ENCODE data around the gene SGSM2.

The SGSM2 gene

GRCh38 chr17:2295575-2295974 is 41.7 kb upstream of the SGSM2 start:
- H3K9me2 ChIP-seq (replicated peaks; ENCODE audit: insufficient read depth, low read length): no peaks in the 10 kb centered on the region
- H3K4me3 ChIP-seq (ENCODE audit: insufficient read depth, low read length, poor library complexity, severe bottlenecking): no peak overlapping the region
- no peak overlapping the region for H3K27ac ChIP-seq (ENCODE audit: low read depth, low read length)
- H2AFZ ChIP-seq (ENCODE audit: low read depth, low read length, severe bottlenecking): no peak overlapping the region
- H3K9me3 ChIP-seq (ENCODE audit: insufficient read depth, low read length): no peaks in the 10 kb centered on the region
- H3K27me3 ChIP-seq (ENCODE audit: low read length): no peaks in the 10 kb centered on the region
- no peak overlapping the region for H3K4me2 ChIP-seq (ENCODE audit: low read depth, low read length, poor library complexity, severe bottlenecking)
- no peaks in the 10 kb centered on the region for H4K20me1 ChIP-seq (ENCODE audit: low read depth, low read length)
- H3K9ac ChIP-seq (ENCODE audit: low read length): no peak overlapping the region
- peaks cover 6% of the 10 kb centered on the region; the same call in 1 of the 2 replicates for H3K79me2 ChIP-seq (ENCODE audit: insufficient read depth, low read length)
- peaks cover 2% of the 10 kb centered on the region; the same call in 1 of the 2 replicates for H3F3A ChIP-seq (ENCODE audit: insufficient read depth)
- peaks cover under 1% of the 10 kb centered on the region; the same call in 1 of the 2 replicates for H3K36me3 ChIP-seq (ENCODE audit: low read length)
- TF ChIP-seq, protein P1, sequence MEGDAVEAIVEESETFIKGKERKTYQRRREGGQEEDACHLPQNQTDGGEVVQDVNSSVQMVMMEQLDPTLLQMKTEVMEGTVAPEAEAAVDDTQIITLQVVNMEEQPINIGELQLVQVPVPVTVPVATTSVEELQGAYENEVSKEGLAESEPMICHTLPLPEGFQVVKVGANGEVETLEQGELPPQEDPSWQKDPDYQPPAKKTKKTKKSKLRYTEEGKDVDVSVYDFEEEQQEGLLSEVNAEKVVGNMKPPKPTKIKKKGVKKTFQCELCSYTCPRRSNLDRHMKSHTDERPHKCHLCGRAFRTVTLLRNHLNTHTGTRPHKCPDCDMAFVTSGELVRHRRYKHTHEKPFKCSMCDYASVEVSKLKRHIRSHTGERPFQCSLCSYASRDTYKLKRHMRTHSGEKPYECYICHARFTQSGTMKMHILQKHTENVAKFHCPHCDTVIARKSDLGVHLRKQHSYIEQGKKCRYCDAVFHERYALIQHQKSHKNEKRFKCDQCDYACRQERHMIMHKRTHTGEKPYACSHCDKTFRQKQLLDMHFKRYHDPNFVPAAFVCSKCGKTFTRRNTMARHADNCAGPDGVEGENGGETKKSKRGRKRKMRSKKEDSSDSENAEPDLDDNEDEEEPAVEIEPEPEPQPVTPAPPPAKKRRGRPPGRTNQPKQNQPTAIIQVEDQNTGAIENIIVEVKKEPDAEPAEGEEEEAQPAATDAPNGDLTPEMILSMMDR (IDR thresholded peaks at IDR 0.05; ENCODE audit: insufficient read depth, low read length, poor library complexity, severe bottlenecking): no peak
- TF ChIP-seq EZH2phosphoT487 (conservative IDR thresholded peaks at IDR 0.05; ENCODE audit: low read length): no peak

DNA sequence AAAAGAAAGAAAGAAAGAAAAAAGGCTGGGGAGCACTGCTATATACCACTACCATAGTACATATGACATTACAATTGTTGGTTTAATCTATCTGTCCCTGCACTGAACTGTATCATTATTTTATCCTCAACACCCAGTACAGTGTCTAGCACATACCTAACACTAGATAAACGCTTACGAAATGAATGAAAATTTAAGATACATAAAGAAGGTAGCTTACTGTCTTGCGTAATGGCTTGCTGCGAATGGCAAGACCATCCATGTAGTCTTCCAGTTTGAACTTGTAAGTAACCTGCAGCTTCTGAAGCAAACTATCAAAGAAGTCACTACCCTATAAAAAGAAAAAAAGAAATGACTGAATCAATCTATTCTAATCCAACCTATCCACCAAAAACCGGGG is 40.3 kb upstream of the SGSM2 start:
- Histone ChIP-seq H3K9ac (ENCODE audit: low read length) (no peak overlapping the region), H3F3A (ENCODE audit: insufficient read depth) (no peaks in the 10 kb centered on the region), H4K20me1 (ENCODE audit: low read depth, low read length) (no peaks in the 10 kb centered on the region), H3K27ac (ENCODE audit: low read depth, low read length) (no peak overlapping the region), H2AFZ (ENCODE audit: low read depth, low read length, severe bottlenecking) (no peak overlapping the region), H3K4me2 (ENCODE audit: low read depth, low read length, poor library complexity, severe bottlenecking) (no peak overlapping the region), H3K36me3 (ENCODE audit: low read length) (no peaks in the 10 kb centered on the region), H3K27me3 (ENCODE audit: low read length) (no peaks in the 10 kb centered on the region), H3K9me2 (replicated peaks; ENCODE audit: insufficient read depth, low read length) (no peaks in the 10 kb centered on the region), H3K79me2 (ENCODE audit: insufficient read depth, low read length) (peaks cover 20% of the 10 kb centered on the region; the same call in 1 of the 2 replicates), H3K4me3 (ENCODE audit: insufficient read depth, low read length, poor library complexity, severe bottlenecking) (no peak overlapping the region), H3K9me3 (ENCODE audit: insufficient read depth, low read length) (no peaks in the 10 kb centered on the region)
- TF ChIP-seq EZH2phosphoT487 (conservative IDR thresholded peaks at IDR 0.05; ENCODE audit: low read length): no peak
- TF ChIP-seq, protein P1 (IDR thresholded peaks at IDR 0.05; ENCODE audit: insufficient read depth, low read length, poor library complexity, severe bottlenecking): no peak

DNA sequence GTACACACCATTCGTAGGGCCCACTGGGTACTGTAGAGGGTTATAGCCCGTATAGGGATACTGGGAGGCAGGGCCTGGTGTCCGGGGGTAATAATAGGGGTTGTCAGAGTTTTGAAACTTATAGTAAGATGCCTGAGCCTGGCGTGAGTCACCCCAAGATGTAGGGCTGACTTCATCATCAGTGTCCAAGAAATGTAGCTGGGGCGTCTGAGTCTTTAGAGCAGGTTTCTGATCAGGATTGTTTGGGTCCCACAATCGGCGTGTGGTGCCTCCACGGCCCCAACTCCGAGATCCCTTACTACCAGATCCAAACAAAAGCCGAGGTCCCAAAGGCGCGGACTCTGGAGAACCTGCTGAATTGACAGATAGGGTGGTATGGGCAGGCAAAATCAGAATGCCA is 38.2 kb upstream of the SGSM2 start:
- H3K27ac ChIP-seq (ENCODE audit: low read depth, low read length): no peak overlapping the region
- H3K9ac ChIP-seq (ENCODE audit: low read length): no peak overlapping the region
- no peaks in the 10 kb centered on the region for H3K9me3 ChIP-seq (ENCODE audit: insufficient read depth, low read length)
- no peaks in the 10 kb centered on the region for H4K20me1 ChIP-seq (ENCODE audit: low read depth, low read length)
- no peaks in the 10 kb centered on the region for H3K9me2 ChIP-seq (replicated peaks; ENCODE audit: insufficient read depth, low read length)
- no peaks in the 10 kb centered on the region for H3F3A ChIP-seq (ENCODE audit: insufficient read depth)
- no peaks in the 10 kb centered on the region for H3K27me3 ChIP-seq (ENCODE audit: low read length)
- no peak overlapping the region for H2AFZ ChIP-seq (ENCODE audit: low read depth, low read length, severe bottlenecking)
- H3K4me3 ChIP-seq (ENCODE audit: insufficient read depth, low read length, poor library complexity, severe bottlenecking): no peak overlapping the region
- TF ChIP-seq EZH2phosphoT487 (conservative IDR thresholded peaks at IDR 0.05; ENCODE audit: low read length): no peak
- TF ChIP-seq, protein P1 (IDR thresholded peaks at IDR 0.05; ENCODE audit: insufficient read depth, low read length, poor library complexity, severe bottlenecking): no peak
- H3K79me2 ChIP-seq (ENCODE audit: insufficient read depth, low read length): peaks cover 33% of the 10 kb centered on the region
- H3K4me2 ChIP-seq (ENCODE audit: low read depth, low read length, poor library complexity, severe bottlenecking): no peak overlapping the region
- H3K36me3 ChIP-seq (ENCODE audit: low read length): no peaks in the 10 kb centered on the region
